CD4-positive, alpha-beta T cell treated with Interleukin-15 for 1 hour (primary cell): ENCODE results near the gene POU3F1.
"Not testable (repeated sequence)": the region's sequence is repeated elsewhere in the genome, so short reads cannot be mapped to it uniquely, and the experiment has no call there.

ENCODE experiments used
- DNase-seq: peaks from one replicate; pipeline ENCODE4 v3.0.0-alpha.2; 2020

The POU3F1 gene

DNA sequence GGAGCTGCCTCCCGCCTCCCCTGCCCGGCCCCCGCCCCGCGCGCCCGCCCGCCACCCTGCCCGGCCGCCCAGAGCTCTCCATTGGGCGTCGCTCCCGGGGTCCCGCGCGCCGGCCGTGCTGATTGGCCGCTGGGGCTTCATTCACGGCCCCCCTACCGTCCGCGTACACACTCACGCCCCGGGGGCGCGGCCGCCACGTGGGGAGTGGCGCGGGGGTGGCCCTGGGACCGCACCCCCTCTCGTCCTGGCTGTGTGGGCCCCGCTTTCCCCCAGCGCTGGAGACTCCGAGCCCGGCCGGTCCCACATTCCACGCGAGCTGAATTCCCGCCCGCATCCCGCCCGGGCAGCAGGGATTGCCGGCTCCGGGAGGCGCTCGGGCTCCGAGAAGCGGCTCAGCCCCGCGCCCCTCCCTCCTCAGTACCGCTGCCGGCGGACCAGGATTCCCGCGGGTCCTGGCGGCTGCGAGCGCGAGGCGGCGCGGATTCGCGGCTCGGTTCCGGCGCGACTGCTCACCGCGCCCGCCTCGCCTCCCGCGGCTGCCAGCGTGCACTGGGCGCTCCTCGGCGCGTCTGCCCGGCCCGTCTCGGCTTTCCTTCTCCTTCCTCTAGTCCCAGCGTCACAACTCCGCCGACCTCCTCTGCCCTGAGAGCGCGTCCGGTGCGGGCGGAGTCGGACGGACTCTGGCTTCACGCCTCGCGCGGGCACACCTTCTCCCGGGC is 450 bp upstream of the POU3F1 start:
- DNase-seq: peak; percentile 79

DNA sequence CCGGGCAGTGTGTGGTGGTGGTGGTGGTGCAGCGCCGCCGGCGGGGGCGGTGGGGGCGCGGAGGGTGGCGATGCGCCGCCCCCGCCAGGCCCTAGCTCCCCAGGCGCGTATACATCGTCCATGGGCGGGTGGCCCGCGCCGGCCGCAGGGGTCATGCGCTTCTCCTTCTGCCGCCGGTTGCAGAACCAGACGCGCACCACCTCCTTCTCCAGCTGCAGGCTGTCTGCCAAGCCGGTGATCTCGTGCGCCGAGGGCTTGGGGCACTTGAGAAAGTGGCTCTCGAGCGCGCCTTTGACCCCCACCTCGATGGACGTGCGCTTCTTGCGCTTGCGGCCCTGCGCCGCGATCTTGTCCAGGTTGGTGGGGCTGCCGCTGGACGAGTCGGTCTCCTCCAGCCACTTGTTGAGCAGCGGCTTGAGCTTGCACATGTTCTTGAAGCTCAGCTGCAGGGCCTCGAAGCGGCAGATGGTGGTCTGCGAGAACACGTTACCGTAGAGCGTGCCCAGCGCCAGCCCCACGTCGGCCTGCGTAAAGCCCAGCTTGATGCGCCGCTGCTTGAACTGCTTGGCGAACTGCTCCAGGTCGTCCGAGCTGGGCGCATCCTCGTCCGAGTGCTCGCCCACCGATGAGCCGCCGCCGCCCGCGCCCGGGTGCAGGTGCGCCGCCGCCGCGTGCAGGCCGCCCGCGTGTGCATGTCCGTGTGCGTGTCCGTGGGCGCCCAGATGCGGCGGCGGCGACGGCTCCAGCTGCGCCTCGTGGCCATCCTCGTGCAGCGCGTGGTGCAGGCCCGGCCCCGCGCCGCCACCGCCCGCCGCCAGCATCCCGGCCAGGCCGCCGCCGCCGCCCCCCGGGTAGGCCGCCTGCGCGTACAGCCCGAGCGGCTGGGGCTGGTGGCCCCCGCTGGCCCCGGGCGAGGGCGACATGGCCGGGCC is 926 bp downstream of the POU3F1 start:
- no peak for DNase-seq

DNA sequence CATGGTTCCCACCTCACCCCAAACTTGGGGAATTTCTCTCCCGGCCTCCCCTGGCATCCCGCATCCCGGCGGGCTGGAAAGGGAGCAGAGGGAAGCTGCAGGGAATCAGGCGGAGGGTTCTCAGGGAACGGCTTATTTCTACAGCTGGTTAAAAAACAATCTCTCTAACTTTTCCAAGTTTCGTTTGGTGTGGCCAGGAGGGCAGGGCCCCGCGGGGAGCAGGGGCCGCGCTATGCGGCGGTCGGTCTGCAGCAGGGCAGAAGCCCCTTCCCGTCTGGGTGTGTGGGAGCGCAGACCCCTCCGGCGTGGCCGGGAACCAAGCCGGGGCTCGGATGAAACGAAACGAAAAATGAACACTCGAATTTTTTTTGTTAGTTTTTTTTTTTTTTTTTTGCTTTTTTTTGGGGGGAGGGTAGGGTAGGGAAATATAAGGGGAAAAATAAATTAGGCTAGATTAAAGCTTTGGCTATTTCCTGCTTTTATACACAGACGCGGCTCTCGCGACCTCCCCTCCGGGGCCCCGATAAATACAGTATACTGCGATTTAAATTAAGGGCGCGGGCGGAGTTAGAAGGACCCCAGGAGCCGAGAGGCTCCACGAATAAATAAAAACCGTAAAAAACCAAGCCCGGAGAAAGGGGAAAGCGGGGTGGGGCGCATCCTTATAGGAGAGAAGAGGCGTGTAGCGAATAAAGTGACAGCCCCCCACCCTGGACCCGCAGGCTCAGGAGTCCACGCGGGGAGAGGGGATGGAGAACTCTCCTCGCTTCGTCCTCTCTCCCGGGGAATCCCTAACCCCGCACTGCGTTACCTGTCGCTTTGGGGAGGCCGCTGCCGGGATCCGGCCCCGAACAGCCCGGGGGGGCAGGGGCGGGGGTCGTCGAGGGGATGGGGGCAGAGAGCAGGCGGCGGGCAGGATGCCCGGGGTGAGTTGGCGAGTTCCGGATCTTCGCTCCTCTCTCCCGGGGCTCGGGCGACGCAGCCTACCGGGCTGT is 2.1 kb downstream of the POU3F1 start:
- no peak for DNase-seq

DNA sequence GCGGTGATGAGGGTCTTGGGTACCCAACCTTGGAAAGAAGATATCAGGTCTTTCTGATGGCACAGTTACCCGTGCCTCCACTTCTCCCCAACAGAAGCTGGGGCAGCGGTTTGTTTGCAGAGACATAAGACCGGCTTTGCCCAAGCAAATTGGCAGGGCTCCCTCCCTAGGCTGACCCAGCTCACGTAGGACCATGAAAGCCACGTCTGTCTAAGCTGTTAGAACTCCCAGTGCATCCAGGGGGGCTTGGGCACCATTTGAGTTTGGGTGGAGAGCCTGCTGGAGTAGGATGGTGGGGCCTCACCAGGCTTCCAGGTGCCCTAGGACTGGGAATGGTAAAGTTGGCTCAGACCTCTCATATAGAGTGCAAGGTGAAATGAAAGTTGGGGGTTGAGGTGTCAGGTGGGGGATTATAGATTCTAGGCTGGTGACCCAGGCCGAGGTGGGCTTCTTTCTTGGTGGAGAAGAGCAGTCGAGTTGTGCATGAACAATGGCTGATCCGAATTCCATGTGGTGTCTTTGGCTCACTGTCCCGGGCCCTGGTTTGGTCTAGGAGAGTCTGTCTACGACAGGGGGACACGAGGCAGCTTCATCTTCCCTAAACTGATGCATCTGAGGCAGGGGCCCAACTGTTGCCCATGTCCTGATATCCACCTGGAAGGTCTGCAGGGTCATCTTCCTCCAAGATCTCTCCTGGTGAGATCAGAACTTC is 3.4 kb downstream of the POU3F1 start:
- no peak for DNase-seq

DNA sequence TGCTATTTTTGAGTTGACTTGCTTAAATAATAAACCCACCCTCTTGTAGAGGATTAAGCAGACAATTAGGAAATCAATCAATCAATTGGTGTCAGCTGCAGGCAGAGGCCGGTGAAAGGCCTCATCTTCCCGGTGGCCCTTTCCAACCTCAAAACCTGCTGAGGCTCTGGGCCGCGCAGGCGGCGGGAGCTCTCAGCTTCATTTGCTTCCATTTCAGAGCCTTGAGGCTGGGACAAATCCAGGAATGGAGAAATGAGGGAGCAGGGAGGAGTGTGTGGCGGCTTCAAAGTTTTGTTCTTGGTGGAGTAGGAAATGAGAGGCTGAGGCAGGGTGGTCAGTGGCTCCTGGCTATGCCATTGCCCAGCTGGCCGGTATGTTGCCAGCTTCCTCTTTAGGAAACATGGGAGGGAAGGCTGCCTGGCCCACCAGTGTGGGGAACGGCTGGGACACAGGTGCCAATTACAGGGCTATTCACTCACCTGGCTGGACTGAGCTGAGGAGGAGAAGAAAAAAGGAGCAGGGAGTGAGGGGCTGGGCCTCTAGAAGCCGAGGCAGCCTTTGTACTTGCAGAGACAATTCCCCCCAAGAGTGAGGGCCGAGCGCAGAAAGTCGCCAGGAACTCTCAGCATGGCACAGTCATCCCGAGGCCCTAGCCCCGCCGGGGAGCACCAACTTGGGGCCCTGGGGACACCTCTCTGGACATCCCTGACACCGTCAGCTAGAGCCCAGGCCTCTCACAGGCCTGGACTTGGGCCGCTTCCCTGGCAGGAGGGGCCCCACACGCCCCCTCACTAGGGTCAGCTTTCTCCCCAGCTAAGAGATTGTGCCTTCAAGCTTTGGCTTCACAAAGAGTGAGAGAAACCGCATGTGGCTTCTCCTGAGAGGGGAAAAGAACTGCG is 4.4 kb downstream of the POU3F1 start:
- DNase-seq: no peak

DNA sequence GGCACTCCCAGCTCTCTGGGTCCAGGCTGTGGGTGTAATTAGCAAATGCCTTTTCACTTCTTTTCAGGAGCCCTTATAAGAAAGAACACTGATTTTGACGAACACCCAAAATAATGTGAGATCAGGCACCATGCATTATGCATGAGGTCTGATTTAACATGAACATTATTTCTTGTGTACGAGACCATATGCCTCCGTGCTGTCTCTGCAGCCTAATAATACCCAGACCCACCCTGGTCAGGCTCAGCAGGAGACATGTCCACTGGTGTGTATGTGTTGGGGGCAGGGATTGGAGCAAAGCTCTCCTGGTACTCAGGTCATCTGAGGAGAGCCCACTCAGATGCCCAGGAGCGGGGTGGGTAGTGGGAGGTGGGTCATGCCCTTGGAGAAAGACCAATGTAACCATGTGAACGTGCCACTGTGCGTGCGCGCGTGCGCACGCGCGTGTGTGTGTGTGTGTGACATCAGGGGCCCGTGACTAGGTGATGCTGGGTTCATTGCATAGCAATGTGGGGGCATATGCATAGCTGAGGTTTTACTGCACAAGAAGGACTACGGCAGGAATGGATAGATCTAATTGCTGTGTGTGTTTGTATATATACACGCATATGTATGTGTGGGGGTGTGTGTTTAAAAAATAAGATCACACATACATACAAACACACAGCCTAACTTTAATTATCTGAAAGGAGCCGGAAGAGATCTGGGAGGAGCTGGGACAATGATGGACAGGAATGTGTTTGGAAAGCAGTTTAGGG is 7.1 kb downstream of the POU3F1 start:
- DNase-seq: no peak

DNA sequence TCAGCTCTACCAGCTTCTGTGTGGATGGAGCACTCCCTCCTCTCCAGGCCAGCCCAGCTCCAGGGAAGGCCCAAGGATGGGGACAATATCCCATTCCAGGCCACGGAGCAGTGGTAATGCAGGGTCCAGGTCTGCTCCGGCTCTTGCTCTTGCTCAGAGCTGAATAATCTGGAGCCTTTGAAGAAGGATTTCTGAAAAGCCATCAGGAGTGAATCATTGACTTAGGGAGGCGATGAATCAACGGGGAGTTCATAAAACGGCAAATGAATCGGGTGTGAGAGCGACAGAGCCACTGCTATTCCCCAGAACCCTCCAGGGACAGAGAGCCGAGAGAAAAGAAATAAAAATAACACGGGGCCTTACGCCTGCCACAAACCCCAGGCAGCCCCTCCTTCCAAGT is 7.7 kb downstream of the POU3F1 start:
- DNase-seq: no peak

DNA sequence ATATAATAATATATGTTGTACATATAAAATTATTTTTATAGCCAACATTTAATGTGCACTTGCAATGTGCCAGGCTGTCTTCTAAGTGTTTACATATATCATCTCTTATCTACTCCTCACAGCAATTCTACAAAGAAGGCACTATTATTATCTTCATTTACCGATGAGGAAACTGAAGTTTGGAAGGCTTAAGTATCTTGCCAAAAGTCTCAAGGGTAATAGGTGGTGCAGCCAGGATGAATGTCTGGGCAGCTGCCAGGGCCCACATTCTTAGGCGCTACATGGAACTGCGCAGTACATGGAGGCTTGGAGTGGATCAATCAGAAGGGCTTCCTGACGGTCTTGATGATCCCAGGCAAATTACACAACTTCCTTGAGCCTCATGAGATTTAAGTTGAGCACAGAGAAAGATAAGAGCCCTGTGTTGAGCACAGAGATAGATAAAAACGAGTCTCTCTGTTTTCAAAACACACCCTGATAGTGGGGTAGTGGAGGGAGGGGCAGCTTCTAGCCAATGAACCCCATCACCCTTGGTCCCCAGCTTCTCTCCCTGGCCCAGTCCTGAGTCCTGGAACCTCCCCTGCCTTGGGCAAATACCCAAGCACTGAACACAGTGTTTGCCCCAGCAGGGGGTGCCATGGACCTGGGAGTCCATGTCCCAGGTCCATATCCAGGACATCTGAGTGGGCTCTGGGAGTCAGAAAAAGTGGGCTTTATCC is 9.2 kb downstream of the POU3F1 start:
- DNase-seq: peak; percentile 14

DNA sequence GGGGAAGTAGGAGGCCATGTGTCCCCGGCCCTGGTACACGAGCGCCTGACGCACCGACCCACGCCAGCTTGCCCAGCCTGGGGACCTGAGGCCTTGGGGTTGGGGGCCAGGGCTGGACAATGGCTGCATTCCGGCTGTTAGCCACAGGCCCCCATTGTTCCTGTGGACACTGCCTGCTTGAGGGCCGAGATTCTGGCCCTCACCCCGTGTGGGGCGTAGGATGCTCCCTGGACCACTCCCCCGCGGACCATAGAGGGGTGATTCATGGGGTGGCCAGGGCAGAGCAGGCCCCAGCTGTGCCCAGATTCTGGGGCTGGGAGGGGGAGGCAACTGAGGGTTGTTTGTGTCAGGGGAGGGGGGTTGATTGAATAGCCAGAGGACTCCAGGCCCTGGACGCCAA is 11.7 kb downstream of the POU3F1 start:
- no peak for DNase-seq

DNA sequence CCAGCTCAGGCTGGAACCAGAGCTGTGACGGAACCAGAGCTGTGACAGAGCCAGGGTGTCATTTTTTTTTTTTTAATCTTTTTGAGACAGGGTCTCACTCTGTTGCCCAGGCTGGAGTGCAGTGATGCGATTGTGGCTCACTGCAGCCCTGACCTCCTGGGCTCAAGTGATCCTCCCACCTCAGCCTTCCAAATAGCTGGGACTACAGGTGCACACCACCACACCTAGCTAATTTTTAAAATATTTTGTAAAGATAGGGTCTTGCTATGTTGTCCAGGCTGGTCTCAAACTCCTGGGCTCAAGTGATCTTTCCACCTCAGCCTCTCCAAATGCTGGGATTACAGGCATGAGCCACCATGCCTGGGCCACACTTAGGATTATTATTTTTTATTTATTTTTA is 13.6 kb downstream of the POU3F1 start:
- DNase-seq: not testable (repeated sequence)

DNA sequence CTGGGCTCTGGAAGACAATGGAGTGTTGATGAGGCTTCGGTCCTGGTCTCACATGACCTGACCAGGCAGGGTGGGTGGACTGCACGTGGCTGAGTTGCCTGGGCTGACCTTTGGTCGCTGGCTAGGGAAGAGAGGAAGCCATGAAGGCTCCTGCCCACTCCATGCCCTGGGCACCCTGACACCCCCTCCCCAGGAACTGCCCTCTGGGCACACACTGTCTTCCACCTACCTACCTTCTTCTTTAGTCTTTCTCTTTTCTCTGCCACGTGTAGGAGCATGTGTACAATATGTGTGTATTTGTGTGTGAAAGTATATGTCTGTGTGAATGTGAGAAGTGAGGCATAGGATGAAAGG is 15.1 kb downstream of the POU3F1 start:
- no peak for DNase-seq

DNA sequence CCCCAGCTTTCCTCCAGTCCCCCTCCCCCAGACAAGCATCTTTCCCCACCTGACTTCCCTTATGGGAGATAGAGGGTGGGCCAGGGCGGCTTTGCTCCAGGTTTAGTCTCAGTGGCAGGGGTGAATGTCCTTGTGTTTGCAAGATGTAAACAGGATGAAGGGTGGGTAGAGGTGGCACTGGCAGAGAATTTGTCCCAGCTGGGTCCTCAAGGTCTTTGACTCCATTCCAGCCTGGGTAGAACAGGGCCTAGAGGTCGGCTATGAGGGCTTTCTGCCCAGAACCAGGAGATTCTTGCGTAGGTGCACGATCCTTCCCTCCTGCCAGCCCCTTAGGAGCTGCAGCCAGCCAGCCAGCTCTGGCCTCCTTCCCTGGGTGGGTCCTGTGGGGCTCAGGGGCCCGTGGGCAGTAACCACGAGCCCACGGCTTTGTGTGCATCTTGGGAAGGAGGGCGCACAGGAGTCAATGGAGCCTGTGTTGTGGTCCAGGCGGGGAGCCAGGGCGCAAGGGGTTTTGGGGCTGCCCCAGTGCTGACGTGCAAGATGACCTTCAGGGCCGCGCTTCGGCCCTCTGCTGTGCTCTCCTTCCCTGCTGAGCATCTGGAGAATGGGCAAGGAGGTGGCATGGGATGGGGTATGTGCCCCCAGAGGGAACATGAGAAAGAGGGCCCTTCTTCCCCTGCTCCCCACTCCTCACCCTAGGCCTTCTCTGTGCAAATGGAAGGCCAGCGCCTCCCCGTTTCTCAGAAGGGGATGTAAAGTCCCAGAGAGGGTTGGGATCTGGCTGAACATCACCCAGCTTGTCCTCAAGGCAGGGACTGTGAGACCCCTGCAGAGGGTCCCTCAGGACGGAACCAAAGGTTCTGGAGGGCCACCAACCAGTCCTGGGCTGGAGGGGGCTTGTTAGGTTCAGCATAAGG is 15.7 kb downstream of the POU3F1 start:
- no peak for DNase-seq

DNA sequence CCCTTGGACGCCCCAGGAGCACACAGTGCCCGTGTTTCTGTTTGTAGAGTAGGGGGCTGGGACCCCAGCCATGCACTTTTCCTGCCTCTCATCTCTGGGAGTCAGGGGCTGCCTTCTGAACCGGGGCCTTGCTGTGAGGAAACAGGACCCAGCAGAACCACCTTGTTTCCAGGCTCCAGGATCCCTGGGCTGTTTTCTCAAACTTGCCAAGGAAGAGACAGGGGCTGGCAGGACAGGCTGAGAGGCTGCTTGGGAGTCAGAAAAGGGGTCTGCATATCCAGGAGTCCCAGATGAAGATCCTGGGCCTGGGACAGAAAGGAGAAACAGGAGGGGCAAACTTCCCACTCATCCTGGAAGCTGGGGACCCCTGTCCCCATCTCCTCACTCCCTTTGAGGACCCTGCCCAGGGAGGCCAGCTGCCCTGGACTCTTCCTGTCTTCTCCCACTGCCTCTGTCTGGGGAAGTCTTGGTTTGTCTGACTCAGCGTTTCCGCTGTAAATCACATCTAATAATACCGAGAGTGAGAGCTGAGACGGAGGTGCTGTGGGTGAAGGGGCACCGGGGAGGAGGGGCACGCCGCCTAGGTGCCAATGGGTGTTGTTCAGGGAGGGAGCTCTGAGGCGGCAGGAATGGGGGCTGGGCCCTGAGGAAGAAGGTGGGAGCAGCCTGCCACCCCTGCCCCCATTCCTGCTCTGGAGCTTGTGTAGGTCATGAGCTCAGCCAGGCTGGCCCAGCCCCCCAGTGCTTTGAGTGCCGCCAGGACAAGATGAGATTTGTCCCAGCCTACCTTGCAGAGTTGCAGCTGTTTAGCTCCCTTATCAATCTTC is 16.7 kb downstream of the POU3F1 start:
- peak; percentile 39 for DNase-seq

DNA sequence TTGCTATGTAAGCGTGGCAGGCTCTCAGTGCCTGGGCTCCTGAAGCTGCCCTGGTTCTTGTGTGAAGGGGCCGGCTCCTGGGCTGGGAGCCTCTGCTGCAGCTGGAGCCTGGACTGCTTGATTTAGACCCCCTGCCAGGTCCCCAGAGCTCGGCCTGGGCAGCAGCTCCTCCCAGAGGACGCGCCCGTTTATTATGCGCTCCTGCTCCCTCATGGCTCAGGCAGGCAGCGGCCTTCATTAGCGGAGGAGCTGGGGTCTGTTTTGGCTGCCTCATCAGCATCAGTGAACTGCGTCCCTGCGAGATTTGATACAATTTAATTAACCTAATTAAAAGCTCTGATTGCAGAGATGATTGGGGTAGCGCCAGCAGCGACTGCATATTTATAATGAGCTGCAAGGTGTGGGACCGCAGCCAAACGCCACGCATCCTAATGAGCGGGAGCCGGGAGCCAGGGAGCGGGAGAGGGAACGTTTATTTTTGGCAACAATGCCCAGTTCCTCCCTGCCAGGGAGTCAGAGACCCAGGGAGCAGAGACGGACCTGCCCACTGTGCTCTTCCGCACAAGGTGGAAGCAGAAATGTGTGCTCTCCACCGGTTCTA is 17.4 kb downstream of the POU3F1 start:
- DNase-seq: no peak

DNA sequence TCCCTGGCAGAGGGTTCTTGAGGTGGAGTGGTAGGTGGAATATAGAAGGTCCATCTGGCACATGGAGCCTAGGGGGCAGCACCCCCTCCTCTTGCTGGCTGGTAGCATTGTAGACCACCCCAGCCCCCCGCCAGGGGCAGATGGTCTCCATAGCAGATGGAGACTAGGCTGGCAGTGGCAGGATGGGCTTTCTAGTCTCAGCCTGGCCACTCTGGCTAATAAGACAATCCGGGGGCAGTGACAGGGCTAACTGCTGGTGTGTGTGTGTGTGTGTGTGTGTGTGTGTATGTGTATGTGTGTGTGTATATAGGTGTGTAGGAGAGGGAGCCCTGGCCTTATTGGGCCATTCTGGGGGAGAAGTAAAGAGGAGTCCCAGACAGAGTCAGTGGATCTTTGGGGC is 17.9 kb downstream of the POU3F1 start:
- no peak for DNase-seq

DNA sequence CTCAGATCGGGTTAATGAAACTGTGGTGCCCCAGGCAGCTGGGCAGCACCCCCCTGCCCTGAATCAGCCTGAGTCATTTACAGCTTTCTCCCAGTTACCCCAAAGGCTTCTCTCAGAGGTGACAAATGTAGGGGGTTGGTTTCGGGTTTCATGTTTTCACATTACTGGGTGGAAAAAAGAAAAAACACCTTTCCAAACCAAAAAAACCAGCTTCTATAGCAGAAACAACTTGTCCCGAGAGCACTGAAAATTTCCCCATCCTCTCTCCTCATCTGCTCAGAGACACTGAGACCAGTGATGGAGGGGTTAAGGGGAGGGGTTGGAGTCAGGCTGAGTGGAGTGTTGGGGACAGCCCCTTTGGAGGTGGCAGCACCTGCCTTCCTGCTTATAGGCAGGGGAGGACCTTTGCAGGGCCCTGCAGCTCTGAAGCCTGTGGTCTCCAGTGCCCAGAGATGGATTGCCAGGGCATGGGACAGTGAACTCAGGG is 18.4 kb downstream of the POU3F1 start:
- no peak for DNase-seq
